ENCODE measurements around the gene SHROOM1.
"Not testable (repeated sequence)": the region's sequence is repeated elsewhere in the genome, so short reads cannot be mapped to it uniquely, and the experiment has no call there.

The SHROOM1 gene

DNA sequence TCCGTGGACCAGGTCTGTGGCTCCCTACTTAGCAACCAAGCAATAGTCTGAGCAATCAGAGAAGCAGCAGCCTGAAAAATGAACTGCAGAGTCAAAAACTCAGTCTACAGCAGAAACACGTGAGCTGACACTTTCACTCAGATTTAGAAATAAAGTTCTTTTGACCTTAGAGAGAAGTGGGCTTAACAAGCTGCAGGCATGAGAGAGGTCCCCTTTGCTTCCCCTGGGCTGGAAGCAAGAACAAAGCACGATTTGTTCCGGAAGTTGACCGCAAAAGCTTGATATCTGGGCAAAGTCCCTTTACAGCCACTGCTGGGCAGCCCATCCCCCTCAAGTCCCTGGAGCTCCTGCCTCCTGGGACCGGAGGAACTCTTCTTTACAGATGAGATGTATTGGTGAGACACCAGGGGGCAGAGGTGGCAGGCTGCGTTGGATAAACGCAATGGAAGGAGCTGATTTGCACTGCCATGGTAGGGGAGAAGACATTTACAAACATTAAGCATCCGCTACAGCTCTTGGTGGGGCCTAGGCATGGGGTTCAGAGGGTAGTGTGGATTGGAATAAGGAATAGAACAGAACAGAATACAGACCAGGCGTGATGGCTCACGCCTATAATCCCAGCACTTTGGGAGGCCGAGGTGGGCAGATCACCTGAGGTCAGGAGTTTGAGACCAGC is 23.1 kb downstream of the SHROOM1 start:
- WGBS, 2 experiments: 51 to 52% methylated on average over 12 of the region's 12 CpGs
- Histone ChIP-seq H3K36me3 (ENCODE audit: control insufficient read depth, insufficient read depth, low read length) (no peaks in the 10 kb centered on the region), H3K4me1 (ENCODE audit: control insufficient read depth, insufficient read depth, low read length) (peaks cover 11% of the 10 kb centered on the region), H3K27me3 (ENCODE audit: control insufficient read depth, insufficient read depth, low read length, poor library complexity, severe bottlenecking) (peaks cover 30% of the 10 kb centered on the region), H3K4me3 (ENCODE audit: insufficient read depth, low read depth, low read length) (no peak overlapping the region), H3K9me3 (ENCODE audit: control insufficient read depth, low read length) (no peaks in the 10 kb centered on the region), H3K27ac (ENCODE audit: insufficient read depth, low read depth, low read length, poor library complexity, severe bottlenecking) (no peak overlapping the region)

DNA sequence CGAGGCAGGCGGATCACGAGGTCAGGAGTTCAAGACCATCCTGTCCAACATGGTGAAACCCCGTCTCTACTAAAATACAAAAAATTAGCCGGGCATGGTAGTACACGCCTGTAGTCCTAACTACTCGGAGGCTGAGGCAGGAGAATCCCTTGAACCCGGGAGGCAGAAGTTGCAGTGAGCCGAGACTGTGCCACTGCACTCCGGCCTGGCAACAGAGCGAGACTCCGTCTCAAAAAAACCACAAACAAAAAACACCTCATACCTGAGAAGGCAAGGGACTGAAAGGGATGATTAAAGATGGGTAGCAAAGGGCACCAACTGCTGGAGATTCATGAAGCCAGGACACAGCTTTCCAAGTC is 23.7 kb downstream of the SHROOM1 start:
- not testable (repeated sequence) for H3K36me3 ChIP-seq (ENCODE audit: control insufficient read depth, insufficient read depth, low read length); H3K9me3 ChIP-seq (ENCODE audit: control insufficient read depth, low read length); H3K27ac ChIP-seq (ENCODE audit: insufficient read depth, low read depth, low read length, poor library complexity, severe bottlenecking); H3K4me3 ChIP-seq (ENCODE audit: insufficient read depth, low read depth, low read length)
- 93 to 94% methylated on average over 12 of the region's 12 CpGs for WGBS, 2 experiments
- peaks cover 24% of the 10 kb centered on the region for H3K27me3 ChIP-seq (ENCODE audit: control insufficient read depth, insufficient read depth, low read length, poor library complexity, severe bottlenecking)
- H3K4me1 ChIP-seq (ENCODE audit: control insufficient read depth, insufficient read depth, low read length): peaks cover 11% of the 10 kb centered on the region

DNA sequence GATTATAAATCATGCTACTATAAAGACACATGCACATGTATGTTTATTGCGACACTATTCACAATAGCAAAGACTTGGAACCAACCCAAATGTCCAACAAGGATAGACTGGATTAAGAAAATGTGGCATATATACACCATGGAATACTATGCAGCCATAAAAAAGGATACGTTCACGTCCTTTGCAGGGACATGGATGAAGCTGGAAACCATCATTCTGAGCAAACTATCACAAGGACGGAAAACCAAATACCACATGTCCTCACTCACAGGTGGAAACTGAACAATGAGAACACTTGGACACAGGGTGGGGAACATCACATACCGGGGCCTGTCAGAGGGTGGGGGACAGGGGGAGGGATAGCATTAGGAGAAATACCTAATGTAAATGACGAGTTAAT is 24.6 kb downstream of the SHROOM1 start:
- H3K36me3 ChIP-seq (ENCODE audit: control insufficient read depth, insufficient read depth, low read length); H3K9me3 ChIP-seq (ENCODE audit: control insufficient read depth, low read length); H3K4me3 ChIP-seq (ENCODE audit: insufficient read depth, low read depth, low read length); H3K27ac ChIP-seq (ENCODE audit: insufficient read depth, low read depth, low read length, poor library complexity, severe bottlenecking): not testable (repeated sequence)
- WGBS, 2 experiments: 87 to 91% methylated on average over 4 of the region's 6 CpGs
- Histone ChIP-seq H3K27me3 (ENCODE audit: control insufficient read depth, insufficient read depth, low read length, poor library complexity, severe bottlenecking) (peaks cover 15% of the 10 kb centered on the region), H3K4me1 (ENCODE audit: control insufficient read depth, insufficient read depth, low read length) (peaks cover 11% of the 10 kb centered on the region)

DNA sequence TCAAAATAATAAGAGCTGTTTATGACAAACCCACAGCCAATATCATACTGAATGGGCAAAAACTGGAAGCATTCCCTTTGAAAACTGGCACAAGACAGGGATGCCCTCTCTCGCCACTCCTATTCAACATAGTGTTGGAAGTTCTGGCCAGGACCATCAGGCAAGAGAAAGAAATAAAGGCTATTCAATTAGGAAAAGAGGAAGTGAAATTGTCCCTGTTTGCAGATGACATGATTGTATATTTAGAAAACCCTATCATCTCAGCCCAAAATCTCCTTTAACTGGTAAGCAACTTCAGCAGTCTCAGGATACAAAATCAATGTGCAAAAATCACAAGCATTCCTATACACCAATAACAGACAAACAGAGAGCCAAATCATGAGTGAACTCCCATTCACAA is 26.2 kb downstream of the SHROOM1 start:
- WGBS, 2 experiments: 86 to 100% methylated on average over 1 of the region's 1 CpG
- not testable (repeated sequence) for H3K27me3 ChIP-seq (ENCODE audit: control insufficient read depth, insufficient read depth, low read length, poor library complexity, severe bottlenecking); H3K27ac ChIP-seq (ENCODE audit: insufficient read depth, low read depth, low read length, poor library complexity, severe bottlenecking); H3K36me3 ChIP-seq (ENCODE audit: control insufficient read depth, insufficient read depth, low read length); H3K9me3 ChIP-seq (ENCODE audit: control insufficient read depth, low read length); H3K4me3 ChIP-seq (ENCODE audit: insufficient read depth, low read depth, low read length)
- H3K4me1 ChIP-seq (ENCODE audit: control insufficient read depth, insufficient read depth, low read length): peaks cover 14% of the 10 kb centered on the region

DNA sequence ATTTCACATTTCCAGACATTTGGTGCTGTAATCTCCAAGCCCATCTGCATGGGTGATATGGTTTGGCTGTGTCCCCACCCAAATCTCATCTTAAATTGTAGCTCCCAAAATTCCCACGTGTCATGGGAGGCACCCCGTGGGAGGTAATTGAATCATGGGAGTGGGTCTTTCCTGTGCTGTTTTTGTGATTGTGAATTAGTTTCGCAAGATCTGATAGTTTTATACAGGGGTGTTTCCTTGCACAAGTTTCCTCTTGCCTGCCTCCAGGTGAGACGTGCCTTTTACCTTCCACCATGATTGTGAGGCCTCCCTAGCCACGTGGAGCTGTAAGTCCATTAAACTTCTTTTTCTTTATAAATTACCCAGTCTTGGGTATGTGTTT is 27.8 kb downstream of the SHROOM1 start:
- H3K27ac ChIP-seq (ENCODE audit: insufficient read depth, low read depth, low read length, poor library complexity, severe bottlenecking); H3K36me3 ChIP-seq (ENCODE audit: control insufficient read depth, insufficient read depth, low read length); H3K9me3 ChIP-seq (ENCODE audit: control insufficient read depth, low read length); H3K4me3 ChIP-seq (ENCODE audit: insufficient read depth, low read depth, low read length); H3K27me3 ChIP-seq (ENCODE audit: control insufficient read depth, insufficient read depth, low read length, poor library complexity, severe bottlenecking): not testable (repeated sequence)
- WGBS, 2 experiments: 88 to 90% methylated on average over 4 to 5 of the region's 5 CpGs
- peaks cover 14% of the 10 kb centered on the region for H3K4me1 ChIP-seq (ENCODE audit: control insufficient read depth, insufficient read depth, low read length)

DNA sequence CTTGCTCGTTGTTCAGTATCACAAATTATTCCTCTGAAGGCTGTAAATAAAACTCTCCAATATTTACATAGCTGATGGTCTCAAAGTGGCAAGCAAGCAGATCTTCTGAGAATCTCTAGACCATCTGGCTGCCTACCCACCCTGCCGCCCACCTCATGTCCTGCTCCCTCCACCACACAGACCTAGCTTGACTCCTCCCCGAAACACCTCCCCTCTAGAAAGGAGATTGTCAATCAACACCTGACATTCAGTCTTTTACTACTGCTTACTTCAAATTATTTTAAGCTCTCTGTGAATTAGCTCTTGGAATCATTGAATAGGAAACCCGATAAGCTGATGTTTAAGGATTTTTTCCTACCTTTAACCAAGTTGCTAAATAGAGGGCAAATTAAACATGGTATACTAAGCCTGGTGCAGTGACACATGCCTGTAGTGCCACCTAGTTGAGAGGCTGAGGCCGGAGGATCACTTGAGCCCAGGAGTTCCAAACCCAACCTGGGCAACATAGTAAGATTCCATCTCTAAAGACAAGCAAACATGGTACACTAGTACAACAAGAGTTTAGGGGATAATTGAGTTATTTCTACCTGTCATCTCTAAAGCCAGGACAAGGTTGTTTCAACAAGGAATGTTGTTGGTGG is 28.3 kb downstream of the SHROOM1 start:
- H3K36me3 ChIP-seq (ENCODE audit: control insufficient read depth, insufficient read depth, low read length): no peaks in the 10 kb centered on the region
- H3K9me3 ChIP-seq (ENCODE audit: control insufficient read depth, low read length): no peaks in the 10 kb centered on the region
- no peaks in the 10 kb centered on the region for H3K27me3 ChIP-seq (ENCODE audit: control insufficient read depth, insufficient read depth, low read length, poor library complexity, severe bottlenecking)
- H3K27ac ChIP-seq (ENCODE audit: insufficient read depth, low read depth, low read length, poor library complexity, severe bottlenecking): no peak overlapping the region
- no peak overlapping the region for H3K4me3 ChIP-seq (ENCODE audit: insufficient read depth, low read depth, low read length)
- H3K4me1 ChIP-seq (ENCODE audit: control insufficient read depth, insufficient read depth, low read length): peaks cover 9% of the 10 kb centered on the region
- 87 to 90% methylated on average over 5 of the region's 5 CpGs for WGBS, 2 experiments

DNA sequence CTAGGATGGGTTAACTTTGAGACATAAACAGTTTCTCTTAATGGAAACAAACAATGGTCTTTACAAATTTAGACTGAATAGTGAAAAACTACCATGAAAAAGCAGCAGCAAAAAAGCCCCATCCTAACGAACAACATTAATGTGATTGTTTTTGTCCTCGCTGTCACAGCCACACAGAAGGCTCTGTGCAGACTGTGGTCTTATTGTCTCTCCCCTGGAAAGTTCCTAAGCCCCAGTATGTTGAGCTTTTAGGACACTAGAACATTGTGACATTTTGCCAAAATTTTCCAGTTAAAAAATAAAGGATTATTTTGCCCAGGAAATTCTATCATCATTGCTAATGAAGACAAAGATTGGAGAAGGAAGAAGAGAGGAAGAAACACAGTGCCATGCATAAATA is 29.9 kb downstream of the SHROOM1 start:
- 59 to 83% methylated on average over 2 of the region's 2 CpGs for WGBS, 2 experiments
- H3K4me3 ChIP-seq (ENCODE audit: insufficient read depth, low read depth, low read length): no peak overlapping the region

DNA sequence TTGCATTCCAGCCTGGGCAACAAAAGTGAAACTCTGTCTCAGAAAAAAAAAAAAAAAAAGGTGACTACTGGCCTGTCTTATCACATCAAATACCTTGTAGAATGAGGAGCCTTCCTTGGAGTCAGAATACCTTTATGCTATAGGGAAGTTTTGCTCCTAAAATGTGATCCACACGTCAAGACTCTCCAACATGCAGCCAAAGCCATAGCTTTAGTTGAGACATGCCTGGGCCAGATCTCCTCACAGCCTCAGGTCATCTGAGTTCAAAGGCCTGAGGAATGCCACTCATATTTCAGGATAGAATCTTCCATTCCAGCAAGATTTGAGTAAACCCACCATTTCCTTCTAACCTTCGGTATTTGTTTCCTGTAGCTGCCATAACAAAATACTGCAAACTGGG is 31.1 kb downstream of the SHROOM1 start:
- WGBS, 2 experiments: 87 to 94% methylated on average over 2 of the region's 2 CpGs
- Histone ChIP-seq H3K4me3 (ENCODE audit: insufficient read depth, low read depth, low read length) (no peak overlapping the region), H3K4me1 (ENCODE audit: control insufficient read depth, insufficient read depth, low read length) (peaks cover 3% of the 10 kb centered on the region), H3K27me3 (ENCODE audit: control insufficient read depth, insufficient read depth, low read length, poor library complexity, severe bottlenecking) (no peaks in the 10 kb centered on the region), H3K36me3 (ENCODE audit: control insufficient read depth, insufficient read depth, low read length) (no peaks in the 10 kb centered on the region), H3K9me3 (ENCODE audit: control insufficient read depth, low read length) (no peaks in the 10 kb centered on the region), H3K27ac (ENCODE audit: insufficient read depth, low read depth, low read length, poor library complexity, severe bottlenecking) (no peak overlapping the region)

More for the DNA sequence above, 29.9 kb downstream of the SHROOM1 start:
- Histone ChIP-seq H3K27me3 (ENCODE audit: control insufficient read depth, insufficient read depth, low read length, poor library complexity, severe bottlenecking) (no peaks in the 10 kb centered on the region), H3K9me3 (ENCODE audit: control insufficient read depth, low read length) (no peaks in the 10 kb centered on the region), H3K4me1 (ENCODE audit: control insufficient read depth, insufficient read depth, low read length) (peaks cover 3% of the 10 kb centered on the region), H3K36me3 (ENCODE audit: control insufficient read depth, insufficient read depth, low read length) (no peaks in the 10 kb centered on the region), H3K27ac (ENCODE audit: insufficient read depth, low read depth, low read length, poor library complexity, severe bottlenecking) (no peak overlapping the region)

DNA sequence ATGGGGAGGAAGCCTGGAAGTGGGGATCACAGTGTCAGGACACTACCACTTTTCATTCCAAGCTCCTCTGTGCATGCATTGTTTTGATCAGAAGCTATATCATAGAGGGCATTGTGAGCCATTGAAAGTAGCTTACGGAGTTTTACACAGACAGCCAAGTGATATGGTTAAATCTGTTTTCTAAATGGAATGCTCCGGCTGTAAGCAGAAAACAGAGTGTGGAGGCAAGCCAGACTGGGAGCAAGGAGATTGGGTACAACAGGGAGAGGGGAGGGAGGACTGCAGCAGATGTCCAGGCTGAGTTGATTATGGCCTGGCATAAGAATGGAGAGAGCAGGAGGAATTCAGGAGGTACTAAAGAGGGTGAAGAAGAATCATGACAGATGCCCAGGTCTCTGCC is 32.8 kb downstream of the SHROOM1 start:
- H3K9me3 ChIP-seq (ENCODE audit: control insufficient read depth, low read length): no peaks in the 10 kb centered on the region
- H3K27me3 ChIP-seq (ENCODE audit: control insufficient read depth, insufficient read depth, low read length, poor library complexity, severe bottlenecking): peaks cover 1% of the 10 kb centered on the region
- H3K27ac ChIP-seq (ENCODE audit: insufficient read depth, low read depth, low read length, poor library complexity, severe bottlenecking): no peak overlapping the region
- H3K4me1 ChIP-seq (ENCODE audit: control insufficient read depth, insufficient read depth, low read length): peaks cover 3% of the 10 kb centered on the region
- H3K4me3 ChIP-seq (ENCODE audit: insufficient read depth, low read depth, low read length): no peak overlapping the region
- H3K36me3 ChIP-seq (ENCODE audit: control insufficient read depth, insufficient read depth, low read length): no peaks in the 10 kb centered on the region
- whole genome bisulfite sequencing, 2 experiments: 91 to 93% methylated on average over 2 of the region's 2 CpGs

DNA sequence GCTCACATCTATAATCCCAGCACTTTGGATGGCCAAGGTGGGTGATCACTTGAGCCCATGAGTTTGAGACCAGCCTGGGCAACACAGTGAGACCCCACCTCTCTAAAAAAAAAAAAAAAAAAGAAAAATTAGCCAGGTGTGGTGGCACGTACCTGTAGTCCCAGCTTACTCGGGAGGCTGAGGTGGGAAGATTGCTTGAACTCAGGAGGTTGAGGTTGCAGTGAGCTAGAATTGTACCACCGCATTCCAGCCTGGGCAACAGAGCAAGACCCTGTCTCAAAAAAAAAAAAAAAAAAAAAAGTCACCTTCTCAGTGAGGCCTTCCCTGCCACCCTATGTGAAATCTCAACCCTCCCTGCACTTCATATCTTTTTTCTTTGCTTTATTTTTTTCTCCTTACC is 39.4 kb downstream of the SHROOM1 start:
- no peak overlapping the region for H3K4me3 ChIP-seq (ENCODE audit: insufficient read depth, low read depth, low read length)
- no peaks in the 10 kb centered on the region for H3K36me3 ChIP-seq (ENCODE audit: control insufficient read depth, insufficient read depth, low read length)
- H3K27me3 ChIP-seq (ENCODE audit: control insufficient read depth, insufficient read depth, low read length, poor library complexity, severe bottlenecking): peaks cover 4% of the 10 kb centered on the region
- H3K9me3 ChIP-seq (ENCODE audit: control insufficient read depth, low read length): no peaks in the 10 kb centered on the region
- H3K4me1 ChIP-seq (ENCODE audit: control insufficient read depth, insufficient read depth, low read length): no peaks in the 10 kb centered on the region
- 93% methylated on average over 3 of the region's 3 CpGs for WGBS, 2 experiments
- H3K27ac ChIP-seq (ENCODE audit: insufficient read depth, low read depth, low read length, poor library complexity, severe bottlenecking): no peak overlapping the region
